Measurements from ENCODE around the gene ATP6V1F.

Gene ATP6V1F

DNA sequence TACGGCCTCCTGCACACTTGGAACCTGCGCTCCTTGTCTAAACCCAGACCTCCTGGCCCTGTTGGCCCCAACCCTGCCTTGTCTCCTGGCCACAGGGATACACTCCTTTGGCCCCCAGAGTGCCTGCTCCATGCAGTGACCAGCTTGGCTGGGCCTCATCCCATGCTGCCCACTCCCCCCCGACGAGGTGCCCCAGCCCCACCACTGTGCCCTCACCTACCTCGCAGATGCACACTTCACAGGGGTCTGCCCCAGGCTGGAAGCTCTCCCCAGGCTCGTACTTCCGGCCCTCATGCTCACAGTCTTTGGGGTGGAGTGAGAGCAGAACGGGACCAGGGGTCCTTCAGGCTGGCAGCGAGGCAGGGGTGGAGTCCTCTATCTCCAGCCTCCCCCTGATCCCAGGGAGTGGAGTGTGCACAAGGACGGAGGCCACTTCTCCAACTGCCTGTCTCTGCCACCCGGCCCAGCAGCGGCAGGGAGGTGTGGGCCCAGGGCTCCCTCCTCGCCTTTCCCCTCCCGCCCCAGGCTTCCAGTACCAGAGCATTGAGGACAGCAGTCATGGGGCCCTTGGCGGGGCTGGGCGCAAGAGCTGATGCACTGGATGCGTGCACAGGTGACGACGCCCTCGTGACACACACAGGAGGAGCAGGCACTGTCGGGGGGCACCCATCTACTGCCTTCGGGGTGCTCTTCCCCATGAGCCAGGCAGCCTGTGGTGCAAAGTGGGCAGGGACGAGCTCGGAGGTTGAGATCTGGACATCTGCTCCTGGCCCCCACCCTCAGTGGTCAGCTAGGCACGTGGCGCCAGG lies 22.1 kb downstream of the ATP6V1F start:
- DNase-seq = no peak

GRCh38 chr7:128885370-128886187 lies 22.9 kb downstream of the ATP6V1F start:
- no peak for DNase-seq

GRCh38 chr7:128886391-128887168 lies 23.9 kb downstream of the ATP6V1F start:
- no peak for DNase-seq

DNA sequence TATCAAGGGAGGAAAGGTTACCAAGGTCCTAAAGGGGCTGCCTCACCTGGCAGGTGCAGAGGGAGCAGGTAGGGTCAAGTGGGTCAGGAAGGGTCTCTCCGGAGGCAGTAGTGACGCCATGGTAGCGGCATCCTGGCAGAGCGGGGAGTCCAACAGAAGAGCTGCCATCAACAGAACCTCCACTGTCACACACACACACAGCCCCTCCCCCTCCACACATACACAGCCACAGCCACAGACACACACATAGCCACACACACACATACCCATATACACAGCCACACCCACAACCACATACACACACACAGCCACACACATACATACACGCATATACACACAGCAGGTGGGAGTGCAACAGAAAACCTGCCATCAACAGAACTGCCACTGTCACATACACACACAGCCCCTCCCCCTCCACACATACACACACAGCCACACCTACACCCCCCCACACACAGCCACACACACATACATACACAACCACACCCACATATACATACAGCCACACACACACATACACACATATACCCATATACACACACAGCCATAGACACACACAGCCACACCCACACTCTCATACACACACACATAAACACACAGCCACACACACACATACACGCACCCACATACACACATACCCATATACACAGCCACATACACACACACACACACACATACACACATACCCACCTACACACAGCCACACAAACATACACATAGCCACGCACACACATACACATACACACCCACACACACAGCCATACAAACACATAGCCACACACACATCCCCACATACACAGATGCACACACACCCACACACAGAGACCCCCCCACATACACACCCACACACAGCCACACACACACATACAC lies 24.7 kb downstream of the ATP6V1F start:
- no peak for DNase-seq

GRCh38 chr7:128888039-128888755 lies 25.5 kb downstream of the ATP6V1F start:
- no peak for DNase-seq

- DNase-seq = no peak
Measured at GRCh38 chr7:128888756-128889095, 26.1 kb downstream of the ATP6V1F start.

GRCh38 chr7:128889121-128889520 lies 26.5 kb downstream of the ATP6V1F start:
- DNase-seq = no peak

- no peak for DNase-seq
Measured at GRCh38 chr7:128890306-128891109, 27.9 kb downstream of the ATP6V1F start.

GRCh38 chr7:128891110-128891941 lies 28.7 kb downstream of the ATP6V1F start:
- no peak for DNase-seq

GRCh38 chr7:128891942-128892269 lies 29.2 kb downstream of the ATP6V1F start:
- DNase-seq = no peak

- no peak for DNase-seq
Measured at GRCh38 chr7:128892521-128893250, 30.0 kb downstream of the ATP6V1F start.

DNA sequence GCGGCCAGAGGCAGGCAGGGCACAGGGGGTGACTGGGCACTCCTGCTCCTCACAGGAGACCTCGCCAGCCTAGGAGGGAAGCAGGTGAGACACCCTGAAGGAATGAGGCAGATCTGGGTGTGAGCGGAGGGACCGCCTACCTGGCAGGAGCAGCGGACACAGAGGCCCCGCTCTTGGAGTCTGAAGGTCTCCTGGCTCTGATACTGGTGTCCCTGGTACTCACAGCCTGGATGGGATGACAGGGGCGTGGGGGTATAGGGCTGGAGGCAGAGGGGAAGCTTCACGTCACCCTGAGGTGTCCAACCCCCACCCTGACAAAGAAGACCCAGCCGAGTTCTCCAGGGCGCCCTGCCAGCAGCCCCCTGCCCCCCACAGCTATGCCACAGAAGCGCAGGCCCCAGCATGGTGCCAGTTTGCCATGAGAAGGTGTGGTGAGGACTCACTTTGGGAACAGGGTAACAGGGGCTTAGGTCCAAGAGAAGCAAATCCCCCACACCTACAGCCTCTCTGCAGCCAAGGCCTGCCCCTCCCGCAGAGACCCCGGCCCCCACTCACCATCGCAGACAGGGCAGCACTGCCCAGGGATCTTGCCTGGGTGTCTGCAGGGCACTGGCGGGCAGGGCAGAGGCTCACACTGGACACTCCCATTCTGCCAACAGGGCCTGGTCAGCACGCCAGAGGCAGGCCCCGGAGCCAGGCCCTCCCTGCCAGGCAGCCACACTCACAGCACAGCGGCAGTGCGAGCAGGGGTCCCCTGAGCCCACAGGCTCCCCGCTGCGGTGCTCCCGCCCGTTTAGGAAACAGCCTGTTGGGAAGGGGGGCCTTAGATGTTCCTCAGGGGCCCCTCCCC lies 30.8 kb downstream of the ATP6V1F start:
- DNase-seq = no peak

DNA sequence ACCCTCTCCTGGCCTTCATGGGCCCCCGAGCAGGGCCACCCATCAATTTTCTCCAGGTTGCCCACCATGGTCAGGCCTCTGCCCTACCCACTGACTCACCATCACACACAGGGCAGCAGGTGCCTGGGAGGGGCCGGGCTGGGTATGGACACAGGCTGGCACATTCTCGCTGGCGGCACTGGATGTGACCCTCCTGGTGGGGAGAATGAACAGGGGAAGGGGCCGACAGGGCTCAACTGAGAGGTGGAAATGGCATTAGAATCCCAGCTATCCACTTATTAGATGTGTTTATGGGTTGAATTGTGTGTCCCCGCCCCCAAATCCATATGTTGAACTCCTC lies 31.4 kb downstream of the ATP6V1F start:
- no peak for DNase-seq

DNA sequence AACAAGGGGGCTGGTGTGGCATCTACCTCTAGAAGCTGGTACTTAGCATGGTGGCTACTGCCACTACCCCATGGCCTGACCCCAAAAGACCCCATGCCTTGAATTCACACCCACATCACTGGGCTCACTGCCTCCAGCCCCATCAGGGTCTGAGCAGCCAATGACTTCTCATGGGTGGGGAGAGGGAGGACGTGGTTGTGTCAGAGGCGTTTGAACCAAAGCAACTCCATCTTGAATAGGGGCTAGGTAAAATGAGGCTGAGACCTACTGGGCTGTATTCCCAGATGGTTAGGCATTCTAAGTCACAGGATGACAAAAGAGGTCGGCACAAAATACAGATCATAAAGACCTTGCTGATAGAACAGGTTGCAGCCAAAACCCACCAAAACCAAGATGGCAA lies 32.7 kb downstream of the ATP6V1F start:
- DNase-seq = no peak

- DNase-seq = no peak
Measured at GRCh38 chr7:128899392-128899791, 36.7 kb downstream of the ATP6V1F start.

GRCh38 chr7:128900237-128900636 lies 37.6 kb downstream of the ATP6V1F start:
- DNase-seq = no peak

GRCh38 chr7:128902761-128903585 lies 40.3 kb downstream of the ATP6V1F start:
- DNase-seq = no peak

Data from NCI-H187 (cell line).